Stimulated activated CD8-positive, alpha-beta memory T cell treated with anti-CD3 and anti-CD28 coated beads, Interleukin-4, amount 100 ng/mL, for 48 hours (primary cell): ENCODE data around the gene PYGM.

Experiments
- DNase-seq: peaks from one replicate; pipeline ENCODE4 v3.0.0-alpha.2; 2020

Gene PYGM

DNA sequence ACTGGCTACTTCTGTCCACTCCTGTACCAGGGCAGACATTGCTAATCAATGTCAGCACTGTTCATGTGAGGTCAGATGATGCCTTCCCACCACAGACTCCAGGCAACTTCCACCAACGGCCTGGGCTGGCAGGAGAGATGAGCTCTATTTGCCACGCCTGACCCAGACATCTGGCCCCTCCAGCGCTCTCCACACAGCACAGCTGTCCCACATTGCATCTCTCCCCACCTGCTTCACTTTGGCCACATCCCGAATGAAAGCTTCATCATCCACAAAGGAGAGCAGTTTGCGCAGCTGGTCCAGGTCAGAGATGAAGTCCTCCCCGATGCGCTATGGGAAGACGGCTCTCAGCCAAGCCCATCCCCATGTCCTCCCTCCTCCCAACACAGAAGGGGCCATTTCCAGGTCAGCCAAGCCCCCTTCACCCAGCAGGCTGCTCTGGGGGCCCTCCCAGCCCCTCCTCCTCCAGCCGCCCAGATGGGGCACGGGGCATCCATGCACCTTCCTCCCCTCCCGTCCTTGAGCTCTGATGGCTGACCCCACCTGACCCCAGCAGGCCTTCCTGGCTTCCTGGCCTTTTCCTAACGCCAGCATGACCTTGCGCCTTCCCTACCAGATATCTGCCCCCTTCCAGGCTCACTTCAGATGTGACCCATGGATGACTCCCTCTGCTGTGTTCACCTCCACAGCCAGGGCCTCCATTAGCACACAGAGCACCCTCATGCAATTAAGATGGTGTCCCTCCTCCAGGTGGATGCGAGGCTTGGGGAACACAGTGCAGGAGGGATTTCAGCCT, 7.4 kb downstream of the PYGM start:
- no peak for DNase-seq

DNA sequence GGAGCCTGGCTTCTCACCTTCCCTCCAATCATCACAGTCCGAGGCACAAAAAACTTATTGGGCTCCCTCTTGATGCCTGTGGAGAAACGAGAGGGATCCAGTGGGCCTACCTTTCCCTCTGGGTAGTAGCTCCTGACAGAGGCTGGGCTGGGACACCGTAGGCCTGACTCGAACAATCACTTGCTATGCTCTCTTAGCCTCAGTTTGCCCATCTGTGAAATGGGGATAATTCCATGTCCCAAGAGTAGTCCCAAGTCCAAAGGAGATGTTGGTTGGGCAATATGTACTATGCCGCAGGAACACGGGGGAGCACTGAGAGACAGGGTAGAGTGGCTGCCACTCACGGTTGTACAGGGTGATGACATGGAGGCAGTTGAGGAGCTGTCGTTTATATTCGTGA, 8.2 kb downstream of the PYGM start:
- DNase-seq = no peak

DNA sequence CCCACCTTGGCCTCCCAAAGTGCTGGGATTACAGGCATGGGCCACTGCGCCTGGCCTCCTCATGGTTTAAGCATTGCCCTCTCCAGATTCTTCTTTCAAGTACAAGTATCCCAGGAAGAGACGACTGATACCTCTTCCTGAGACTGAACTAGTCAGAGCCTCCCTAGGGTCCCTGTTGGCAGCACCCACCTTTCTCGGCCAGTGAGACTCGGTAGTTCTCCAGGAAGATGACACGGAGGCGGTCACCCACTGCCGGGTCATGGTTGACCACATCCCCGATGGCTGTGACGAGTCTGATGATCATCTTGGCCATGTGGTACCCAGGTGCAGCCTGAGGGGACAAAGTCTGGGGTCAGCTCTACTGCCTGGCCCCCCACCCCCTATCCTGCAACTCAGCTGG, 8.6 kb downstream of the PYGM start:
- no peak for DNase-seq

DNA sequence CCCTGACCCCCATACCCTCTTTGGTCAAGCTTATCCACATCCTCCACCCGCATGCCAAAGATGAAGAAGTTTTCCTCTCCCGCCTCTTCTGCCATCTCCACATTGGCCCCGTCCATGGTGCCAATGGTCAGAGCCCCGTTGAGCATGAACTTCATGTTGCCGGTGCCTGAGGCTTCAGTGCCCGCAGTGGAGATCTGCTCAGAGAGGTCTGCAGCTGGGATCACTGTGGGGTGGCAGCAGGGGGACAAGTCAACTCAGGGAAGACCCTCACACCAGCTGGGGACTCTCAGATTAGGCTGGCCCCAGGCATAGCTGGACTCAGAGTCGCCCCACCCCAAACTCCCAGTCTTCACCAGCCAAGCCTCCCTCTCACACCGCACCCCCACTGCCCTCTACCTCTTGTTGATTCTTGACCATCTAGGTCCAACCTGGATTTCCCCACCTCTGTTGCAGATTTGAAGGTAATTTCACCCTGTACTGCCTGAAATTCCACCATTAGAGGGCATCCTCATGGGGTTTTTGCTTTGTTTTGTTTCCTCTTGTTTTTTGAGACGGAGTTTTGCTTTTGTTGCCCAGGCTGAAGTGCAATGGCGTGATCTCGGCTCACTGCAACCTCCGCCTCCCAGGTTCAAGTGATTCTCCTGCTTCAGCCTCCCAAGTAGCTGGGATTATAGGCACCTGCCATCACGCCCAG, 9.3 kb downstream of the PYGM start:
- no peak for DNase-seq

DNA sequence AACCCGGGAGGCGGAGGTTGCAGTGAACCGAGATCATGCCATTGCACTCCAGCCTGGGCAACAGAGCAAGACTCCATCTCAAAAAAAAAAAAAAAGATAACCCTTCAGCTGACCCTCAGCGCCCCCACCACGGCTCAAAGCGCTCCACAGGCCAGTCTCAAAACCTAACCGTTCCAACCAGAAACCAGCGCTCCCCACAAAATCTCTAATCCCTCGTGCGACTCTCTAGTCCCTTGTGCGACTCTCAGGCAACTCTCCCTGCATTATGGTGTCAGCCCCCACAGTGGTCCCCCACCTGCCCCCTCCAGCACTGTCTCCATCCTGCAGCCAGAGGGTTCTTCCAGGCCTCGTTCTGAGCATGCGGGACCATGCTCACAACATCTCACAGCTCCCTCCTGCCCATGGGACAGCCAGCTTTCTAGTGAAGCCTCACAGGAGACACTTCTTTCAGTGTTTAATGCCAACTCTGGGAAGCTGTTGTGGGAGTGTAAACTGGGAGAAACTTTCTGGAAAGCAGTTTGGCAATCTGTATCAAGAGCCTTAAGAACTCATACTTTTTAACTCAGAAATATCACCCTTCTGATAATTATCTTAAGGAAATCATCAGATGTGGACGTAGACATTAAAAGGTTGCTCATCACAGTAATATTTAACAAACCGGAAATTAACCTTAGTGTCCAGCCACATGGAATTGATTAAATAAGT, 11.7 kb downstream of the PYGM start:
- DNase-seq = no peak

DNA sequence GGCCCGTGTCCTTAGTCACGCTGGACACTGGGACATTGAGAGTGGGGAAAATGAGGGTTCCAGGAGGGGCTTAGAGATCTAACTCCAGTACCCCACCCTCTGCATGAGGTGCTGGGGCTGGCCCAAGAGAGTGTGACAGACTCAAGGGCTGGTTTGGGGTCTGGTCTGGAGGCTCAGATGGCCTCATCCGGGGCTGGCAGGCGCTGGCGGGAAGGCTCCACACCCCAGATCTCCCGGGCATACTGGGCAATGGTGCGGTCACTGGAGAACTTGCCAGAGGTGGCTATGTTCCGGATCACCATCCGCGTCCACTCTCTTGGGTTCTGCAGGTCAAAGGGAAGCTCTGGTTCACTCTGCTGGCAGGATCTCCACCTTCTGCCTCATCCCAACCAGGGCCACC, 13.3 kb downstream of the PYGM start:
- no peak for DNase-seq

DNA sequence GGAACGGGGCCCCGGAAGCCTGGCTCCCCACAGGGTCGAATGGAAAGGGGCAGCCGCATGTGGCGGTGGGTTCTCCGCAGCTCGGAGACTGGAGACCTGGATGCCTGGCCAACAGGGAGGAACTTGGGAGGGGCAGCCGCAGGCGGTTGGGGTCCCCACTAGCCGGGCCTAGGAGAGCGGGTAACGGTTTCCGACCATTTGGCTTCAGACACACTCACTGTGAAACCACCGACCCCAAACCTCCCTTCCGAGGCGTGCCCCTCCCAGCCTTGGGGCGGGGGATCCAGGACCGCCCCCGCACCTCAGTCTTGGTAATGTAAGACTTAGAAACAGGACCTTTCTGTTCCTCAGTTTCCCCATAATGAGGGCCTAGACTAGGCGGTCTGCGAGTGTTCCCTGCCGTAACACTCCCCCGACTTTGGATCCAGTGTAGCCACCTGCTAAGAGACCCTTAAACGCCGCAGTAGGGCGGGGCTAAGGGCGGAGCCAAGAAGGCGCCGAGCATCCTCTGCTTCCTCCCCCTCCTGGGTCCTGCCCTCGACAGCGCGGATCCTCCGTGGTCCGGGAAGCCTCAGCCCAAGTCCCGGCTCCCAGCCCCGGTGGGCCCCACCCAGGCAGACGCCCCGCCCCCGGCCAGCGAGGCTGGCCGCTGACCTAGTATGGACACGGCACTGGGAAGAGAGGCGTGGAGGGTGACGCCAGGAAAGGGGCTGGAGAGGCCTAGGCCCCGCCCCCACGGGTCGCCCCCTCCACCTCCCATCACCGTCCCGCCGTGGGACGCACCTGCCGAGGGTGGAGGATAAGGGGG, 14.0 kb downstream of the PYGM start:
- peak; percentile 80 for DNase-seq

DNA sequence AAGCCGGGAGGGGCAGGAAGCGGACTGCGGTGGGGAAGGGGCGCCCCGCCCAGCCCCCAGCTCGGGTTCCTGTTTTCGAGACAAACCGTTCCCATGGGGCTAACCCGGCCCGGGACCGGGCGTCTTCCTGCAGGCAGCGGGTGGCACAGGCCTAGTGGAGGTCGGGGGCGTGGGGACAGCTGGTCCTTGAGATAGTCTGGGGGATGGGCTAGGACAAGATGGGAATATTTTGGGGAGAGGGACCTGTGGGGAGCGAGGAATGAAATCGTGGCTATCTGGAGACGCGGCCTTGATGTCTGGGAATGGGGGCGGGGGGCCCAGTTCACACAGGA, 14.6 kb downstream of the PYGM start:
- DNase-seq = peak; percentile 64

DNA sequence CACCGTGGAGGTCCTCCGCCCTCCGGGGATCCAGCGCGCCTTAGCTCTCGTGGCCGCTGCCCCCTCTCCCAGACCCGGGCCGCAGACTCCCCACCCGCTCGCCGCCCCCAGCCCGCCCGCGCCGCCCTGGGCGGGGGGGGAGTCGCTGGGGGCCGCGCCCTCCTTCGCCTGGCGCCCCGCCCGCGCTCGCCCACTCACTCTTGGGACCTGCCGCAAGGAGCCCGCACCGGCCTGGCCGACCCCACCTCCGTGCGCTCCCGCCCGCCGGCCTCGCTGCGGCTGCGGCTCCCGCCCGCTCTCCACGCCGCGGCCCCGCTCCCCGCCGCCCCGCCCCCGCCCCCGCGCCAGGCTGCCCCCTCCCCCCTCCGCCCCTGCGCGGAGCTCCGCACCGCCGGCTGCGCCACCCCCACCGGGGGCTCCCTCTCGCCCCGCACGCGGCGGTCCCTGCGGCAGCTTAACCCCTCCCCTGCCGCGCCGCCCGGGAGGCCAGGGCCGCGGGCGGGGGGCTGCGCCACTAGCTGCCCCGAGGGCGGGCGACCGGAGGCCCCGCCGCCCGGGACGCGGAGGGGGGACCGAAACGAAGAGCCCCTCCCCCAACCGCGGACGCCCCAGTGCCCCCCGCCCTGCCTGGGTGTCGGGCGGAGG, 15.1 kb downstream of the PYGM start:
- DNase-seq = no peak

DNA sequence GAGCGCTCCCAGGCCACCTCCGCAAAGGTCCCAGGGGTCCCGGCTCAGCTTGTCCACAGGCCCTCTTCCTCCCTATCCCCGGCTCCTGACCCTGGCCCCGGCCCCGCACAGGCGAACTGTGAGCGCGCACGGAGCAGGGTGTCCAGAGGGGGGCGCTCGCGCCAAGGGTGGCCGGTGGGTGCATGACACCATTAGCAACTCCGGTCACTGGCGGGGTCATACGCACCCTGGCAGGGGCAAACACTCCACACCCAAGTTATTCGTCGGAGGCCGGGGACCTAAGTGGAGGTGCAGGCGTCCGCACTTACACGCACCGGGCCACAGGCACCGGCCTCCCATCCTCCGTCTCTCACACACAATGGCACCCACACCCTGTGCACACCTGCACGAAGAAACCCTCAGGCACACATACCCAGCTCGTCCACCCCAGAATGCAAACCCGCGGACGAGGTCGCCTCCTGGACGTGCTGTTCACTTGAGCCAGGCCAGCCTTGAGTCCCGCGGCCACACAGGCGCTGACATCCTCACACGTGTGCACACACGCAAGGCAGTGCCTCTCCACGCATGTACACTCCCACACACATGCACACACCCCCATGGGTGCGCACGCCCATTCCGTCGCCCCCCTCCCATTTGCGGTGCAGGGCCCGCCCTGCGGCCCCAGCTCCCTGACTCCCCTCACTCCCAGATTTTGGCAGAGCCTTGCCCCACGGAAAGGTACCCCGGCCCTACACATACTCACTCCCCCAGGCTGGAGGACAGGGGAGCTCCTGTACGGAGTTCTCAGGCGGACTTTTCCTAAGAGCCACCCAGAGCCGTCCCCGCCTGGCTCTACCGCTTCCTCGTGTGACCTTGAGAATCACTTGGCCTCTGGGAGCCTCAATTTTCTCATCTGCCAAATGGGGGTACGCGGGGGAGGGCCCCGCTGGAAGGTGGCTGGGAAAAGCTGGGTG, 15.9 kb downstream of the PYGM start, which contains the start of gene RASGRP2:
RASGRP2 (minus strand) TSS at position 552 of the 953 bp plus-strand sequence. CDS start 1,276 bp downstream, outside the sequence.
- peak; percentile 91 for DNase-seq

DNA sequence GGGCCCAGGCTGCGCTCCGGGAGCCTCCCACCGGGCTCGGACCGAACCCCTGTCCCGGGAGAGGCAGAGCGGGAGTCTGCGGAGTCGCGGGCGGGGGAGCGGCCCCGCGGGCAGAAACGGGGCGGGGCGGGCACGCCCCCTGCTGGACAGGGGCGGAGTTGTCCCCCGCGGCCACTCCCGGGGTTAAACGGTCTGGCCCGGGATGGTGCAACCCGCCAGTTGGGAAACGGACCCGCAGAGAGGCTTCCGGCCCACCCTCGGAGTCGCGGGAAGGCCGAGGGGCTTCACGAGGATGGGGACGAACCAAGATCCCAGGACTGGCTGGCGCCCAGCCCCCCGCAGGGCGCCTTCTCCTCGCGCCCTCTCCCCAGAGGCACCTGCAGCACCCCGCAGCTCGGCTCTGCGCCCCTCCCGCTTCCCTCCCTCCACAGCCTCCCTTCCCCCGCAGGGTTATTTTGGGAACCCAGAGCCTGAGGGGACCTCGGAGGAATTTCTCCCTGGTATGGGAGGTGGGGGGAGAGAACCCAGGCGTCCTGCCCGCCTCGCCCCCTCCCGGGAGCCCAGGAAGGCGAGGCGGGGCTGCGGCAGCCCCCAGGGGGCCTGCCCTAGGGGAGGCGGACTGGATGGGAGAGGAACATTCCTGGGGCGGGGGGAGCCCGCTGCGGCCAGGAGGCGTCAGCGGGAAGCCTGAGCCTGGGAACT, 16.7 kb downstream of the PYGM start:
- DNase-seq = peak; percentile 88

DNA sequence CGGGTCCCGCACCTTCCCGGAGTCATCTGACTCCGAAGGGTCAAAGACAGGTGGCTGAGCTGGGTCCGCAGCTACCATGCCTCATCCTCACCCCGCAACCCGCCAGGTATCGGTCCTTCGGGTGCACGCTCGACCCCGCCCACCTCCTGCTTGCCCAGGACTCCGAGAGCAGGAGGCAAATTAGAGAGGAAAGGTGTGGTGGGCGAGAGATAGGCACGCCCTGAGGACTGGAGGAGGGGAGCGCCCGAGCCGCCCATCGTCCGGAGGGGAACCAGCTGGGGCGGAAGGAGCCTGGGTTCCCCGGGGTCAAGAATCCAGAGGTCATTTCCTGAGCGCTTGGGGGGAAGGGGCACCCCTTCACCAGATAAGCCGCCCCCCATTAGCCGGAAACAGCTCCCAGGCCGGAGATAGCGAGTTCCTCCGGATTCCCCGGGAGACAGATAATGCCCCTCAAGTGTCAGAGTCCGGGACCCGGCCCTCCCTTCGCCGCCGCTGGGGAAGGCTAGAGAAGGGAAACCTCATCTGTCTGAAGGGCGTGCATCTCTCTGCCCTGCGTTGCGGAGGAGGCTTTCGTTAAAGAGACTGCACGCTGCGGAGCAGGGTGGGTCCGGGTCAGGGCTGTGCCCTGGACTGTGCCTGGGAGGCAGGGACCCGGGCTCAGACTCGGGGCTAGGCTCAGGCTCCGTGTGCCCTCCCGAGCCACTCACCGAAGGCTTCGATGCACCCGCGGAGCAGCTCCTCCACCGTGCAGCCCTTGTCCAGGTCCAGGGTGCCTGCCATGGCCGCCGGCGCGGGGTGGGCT, 17.5 kb downstream of the PYGM start:
- no peak for DNase-seq

DNA sequence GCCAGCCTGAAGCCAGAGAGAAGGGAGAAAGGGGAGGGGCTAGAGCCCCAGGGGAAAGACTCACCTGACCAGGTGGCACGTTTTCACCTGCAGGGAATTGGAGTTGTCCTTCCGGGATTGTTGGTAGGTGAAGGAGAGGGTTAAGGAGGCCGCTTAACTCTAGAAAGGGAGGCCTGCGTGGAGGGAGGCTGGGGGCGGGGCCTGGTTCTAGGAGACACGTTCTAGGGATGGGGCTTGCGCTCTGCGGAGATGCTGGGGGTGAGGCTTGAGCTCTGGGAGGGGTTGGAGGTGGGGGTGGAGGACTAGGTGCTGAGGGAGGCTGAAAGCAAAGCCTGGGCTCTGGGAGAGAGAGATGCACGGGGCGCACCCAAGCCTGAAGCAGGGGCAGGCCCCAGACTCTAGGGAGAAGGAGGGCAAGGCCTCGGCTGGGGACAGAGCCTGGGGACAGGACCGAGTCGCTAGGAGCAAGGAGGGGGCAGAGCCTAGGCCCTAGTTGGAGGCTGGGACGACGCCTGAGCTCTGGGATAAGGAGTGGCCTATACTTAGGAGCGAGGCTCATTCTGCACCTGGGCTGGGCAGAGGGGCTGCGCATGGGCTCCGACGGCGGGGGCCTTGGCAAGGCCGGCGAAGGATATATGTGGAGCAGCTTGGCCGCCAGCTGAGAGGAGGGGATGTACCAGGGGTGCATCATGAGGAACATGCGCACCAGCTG, 18.2 kb downstream of the PYGM start:
- DNase-seq = no peak

DNA sequence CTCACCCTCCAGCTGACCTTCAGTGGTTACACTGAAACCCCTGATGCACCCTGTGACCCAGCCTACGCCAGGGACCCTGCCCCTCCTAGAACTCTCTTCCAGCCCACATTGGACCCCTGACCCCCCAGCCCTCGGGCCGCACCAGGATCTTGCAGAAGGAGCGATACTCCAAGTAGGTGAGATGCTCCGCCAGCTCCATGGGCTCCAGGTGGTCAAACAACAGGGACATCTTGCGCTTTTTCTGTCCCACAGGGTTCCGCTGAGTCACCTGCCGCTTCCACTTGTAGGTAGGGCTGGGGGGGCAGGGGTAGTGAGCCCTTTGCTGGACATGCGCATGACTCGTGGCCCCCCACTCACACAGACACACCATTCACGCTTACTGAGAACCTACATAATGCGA, 19.9 kb downstream of the PYGM start:
- no peak for DNase-seq

DNA sequence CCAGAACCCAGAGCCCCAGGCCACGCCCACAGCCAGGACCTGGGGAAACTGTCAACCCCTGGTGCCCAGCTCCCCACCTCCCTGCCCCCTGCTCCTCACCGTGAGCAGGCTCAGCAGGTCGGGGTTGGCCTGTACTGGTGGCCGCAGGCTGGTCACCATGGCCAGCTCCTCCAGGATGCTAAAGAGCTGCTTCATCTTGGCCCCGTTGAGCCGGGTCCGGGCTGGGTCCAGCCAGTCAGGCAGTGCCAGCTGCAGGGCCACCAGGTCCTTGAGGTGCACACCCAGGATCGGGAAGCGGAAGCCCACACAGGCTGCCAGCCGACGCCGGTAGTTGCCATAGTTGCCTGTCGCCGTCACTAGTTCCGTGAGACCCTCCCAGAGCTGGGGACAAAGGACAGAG, 23.1 kb downstream of the PYGM start:
- DNase-seq = no peak

DNA sequence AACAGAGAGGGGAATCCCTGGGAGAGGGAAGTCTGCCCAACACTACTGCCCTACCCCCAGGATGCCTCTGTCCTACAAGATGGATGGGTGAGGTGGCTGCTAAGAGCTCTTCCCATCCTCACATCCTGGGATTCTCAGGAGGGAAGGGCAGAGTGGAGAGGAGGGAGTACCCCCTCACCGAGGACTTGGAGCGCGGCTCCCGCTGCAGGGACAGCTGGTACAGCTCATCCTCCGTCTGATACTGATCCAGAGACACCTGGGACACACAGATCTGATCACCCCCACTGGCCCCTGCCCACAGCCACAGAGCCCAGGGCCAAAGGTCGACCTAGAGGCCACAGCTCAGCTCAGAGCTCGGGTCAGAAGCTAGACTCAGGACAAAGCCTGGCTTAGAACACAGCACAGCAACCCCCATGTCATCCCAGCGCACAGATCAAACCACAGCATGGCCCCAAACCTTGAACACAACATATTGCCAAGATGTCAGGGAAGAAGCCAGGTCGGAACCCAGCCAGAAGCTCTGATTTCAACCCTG, 24.0 kb downstream of the PYGM start:
- DNase-seq = no peak

DNA sequence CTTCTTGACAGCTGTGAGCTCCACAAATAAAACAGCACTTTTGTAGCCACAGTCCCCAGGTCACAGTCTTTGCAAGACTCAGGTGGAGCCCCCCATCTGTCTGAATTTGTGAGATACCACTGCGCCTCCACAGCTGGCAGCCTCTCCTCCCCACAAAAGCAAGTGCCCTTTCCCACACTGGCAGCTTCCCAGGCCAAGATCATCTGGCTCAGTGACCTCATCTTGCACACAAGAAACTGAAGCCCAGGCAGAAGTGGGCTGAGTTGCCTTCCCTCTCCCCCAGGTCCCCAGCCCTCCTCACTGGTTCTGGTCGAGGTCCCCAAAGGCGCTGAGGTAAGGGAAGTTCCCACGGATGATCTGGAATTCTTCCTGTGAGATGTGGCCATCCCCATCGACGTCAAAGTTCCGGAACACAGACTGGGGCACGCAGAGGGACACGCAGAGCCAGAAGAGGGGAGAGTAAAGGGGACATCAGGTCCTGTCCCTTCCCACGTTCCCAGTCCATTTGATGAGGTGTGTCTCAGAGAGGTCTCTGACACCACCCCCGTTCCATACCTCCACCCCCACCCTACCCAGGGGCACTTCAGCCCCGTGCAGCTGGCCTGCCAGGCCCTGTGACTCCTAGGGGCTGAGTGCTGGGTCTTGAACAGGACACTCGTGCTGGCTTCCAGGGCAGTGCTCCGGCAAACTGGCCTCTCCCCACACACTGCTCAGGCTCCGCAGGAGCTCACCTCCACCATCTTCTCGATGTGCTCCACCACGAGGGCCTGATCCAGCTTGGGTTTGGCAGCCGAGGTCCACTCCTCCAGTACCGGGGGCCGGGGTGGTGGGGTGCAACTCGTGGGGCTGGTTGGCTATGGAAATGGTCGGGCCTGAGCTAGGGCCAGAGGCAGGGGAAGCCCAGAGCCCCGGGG, 24.7 kb downstream of the PYGM start:
- no peak for DNase-seq

DNA sequence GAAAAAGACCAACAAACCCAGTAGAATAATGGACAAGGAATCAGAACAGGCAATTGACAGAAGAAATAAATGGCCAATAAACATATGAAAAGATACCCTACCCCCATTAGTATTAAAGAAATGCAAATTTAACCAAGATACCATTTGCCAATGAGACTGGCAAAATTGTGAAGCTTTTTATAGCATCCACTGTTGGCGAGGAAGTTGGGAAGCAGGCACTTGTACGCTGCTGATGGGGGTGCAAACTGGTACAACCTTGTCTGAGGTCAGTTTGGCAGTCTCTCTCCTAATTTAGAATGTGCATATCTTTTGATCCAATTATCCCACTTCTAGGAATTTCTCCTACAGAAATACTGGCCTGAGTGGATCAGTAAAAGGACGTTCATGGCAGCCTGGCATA, 28.2 kb downstream of the PYGM start:
- no peak for DNase-seq
